CD4-positive, alpha-beta T cell treated with Interleukin-2 at 100 ng/mL for 4 hours (primary cell): Measurements from ENCODE around the gene SCYL1.

ENCODE experiments used
- DNase-seq: peaks from one replicate; pipeline ENCODE4 v3.0.0-alpha.2; 2020; ENCODE audit warnings: low spot score

The SCYL1 gene

DNA sequence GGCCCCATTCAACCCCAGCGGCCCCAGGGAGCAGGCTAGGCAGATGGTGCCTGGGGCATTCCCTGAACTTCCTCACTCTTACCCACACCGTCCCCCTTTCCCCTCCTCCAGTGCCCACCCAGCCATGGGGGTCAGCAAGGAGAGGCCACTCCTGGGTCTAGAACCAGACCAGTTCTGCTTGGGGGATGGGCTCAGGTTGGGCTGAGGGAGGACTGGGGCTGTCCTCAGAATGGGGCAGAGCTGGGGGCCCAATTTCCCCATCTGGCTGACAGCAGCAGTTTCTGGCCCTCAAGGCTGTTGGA, 12.4 kb downstream of the SCYL1 start:
- no peak for DNase-seq

DNA sequence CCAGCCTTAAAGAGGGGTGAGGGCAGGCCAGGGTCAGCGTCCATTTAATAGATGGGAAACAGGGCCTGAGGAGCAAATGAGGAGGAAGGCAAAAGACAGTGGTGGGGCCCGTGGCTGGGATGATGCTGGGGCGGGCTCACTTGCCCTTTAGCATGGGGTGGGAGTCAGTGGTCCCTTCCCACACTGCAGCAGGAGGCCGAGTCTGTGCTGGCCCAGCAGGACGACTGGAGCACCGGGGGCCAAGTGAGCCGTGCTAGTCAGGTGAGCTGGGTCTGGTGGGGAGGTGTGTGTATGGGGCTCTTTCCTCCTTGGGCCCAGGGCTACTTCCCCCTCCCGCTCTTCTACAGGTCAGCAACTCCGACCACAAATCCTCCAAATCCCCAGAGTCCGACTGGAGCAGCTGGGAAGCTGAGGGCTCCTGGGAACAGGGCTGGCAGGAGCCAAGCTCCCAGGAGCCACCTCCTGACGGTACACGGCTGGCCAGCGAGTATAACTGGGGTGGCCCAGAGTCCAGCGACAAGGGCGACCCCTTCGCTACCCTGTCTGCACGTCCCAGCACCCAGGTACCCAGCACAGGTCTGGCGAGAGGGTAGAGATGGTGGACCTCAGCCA, 12.8 kb downstream of the SCYL1 start:
- DNase-seq, result no peak

DNA sequence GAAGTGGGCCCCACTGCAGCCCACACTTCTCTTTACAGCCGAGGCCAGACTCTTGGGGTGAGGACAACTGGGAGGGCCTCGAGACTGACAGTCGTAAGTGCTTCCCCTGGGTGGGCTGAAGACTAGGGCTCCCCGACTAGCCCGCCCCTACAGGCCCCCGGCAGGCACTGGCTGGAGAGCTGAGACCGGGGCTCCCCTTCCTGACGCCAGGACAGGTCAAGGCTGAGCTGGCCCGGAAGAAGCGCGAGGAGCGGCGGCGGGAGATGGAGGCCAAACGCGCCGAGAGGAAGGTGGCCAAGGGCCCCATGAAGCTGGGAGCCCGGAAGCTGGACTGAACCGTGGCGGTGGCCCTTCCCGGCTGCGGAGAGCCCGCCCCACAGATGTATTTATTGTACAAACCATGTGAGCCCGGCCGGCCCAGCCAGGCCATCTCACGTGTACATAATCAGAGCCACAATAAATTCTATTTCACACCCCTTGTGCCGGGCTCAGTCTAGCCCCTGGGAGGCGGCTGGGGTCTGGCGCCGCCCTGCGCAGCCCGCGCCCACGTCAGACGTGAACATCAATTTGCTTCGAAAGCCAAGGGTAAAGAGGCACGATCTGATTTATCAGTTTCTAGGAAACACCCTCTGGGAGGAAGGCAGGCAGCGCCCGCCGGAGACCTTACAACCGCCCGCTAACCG, 13.5 kb downstream of the SCYL1 start:
- DNase-seq, result no peak

DNA sequence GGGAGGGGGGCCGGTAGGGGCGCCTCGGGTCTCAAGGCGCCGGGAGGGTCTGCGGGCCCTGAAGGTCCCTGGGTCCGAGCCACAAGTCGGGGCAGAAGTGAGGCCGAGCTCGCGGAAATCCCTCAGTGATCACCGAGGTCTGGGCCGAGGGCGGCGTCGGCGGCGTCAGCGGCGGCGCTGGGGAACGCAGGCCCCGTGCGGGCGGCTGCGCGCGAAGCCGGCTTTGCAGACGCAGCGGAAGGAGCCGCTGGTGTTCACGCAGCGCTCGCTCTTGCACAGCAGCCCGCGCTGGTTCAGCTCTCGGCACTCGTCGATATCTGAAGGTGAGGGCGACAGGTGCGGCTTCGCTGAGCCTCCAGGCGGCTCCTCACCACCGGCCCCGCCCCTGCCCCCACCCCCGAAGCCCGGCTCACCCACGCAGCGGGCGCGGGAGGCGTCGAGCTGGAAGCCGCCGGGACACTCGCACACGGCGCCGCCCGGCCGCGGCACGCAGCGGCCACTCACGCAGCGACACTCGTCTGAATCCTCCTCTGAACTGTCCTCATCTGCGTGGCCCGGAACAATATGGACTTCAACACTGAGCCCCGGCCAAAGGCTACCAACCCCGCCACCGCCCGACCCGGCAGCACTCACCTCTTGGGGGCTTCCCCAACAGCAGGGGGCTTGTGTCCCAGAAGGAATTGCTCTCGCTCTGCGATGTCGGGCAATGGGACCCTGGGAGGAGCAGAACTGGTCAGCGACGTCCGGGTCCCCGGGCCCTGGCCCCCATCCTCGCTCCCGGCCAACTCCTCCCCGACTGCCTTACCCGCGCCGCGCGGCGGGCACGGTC, 14.2 kb downstream of the SCYL1 start:
- DNase-seq, result no peak

DNA sequence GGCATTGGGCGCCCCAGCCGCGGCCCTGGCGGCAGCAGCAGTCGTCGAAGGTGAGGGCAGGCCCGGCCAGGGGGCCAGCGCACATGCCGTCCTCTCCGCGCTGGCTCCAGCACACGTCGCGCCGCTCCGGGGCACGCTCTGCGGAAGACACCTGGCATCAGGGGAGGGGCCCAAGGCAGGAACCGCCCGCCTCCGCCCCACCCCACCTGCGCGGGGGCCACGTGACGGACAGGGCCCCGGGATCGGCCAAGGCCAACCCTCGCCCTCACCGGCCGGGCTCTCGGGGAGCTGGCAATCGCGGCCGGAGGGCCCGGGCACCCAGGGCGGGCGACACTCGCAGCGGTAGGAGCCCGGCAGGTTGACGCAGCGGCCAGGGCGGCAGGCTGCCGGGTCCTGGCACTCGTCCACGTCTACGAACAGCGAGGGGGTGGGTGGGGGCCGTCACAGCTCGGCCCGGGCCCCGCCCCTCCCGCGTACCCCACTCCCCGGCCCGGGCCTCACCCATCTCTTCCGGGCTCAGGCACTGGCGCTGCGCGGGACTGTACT, 14.9 kb downstream of the SCYL1 start:
- no peak for DNase-seq

DNA sequence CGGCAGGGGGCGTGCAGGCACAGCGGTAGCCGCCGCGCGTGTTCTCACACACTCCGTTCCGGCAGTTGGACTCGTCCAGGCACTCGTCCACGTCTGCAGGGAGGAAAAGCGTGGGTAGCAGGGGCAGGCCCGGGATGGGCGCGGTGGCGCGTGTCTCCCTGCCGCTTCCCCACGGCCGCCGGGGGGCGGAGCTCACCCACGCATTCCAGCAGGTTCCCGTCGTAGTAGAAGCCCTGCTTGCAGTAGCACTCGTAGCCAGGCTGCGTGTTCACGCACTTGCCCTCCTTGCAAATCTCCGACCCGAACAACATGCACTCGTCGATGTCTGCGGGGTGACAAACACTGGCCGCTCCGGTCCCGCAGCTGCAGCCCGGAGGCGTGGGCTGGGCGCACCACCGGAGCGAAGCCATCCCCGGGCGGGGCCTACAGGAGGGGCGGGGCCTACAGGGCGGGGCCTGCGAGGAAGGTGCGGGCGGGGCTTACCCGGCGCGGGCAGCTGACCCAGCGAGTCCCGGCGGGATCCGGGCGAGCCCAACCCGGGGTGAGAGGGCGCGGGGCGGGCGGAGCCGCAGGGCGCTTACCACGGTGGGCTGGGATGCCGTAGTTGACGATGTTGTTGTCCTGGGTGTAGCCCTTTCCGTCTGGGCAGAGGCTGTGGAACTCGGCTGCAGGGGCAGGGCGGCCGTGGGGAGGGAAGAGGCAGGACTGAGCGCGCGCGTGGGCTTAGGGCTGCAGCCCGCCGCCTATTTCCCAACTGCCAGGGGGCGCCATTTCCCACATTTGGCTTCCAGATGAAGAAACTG, 15.6 kb downstream of the SCYL1 start:
- DNase-seq, result peak; percentile 91

DNA sequence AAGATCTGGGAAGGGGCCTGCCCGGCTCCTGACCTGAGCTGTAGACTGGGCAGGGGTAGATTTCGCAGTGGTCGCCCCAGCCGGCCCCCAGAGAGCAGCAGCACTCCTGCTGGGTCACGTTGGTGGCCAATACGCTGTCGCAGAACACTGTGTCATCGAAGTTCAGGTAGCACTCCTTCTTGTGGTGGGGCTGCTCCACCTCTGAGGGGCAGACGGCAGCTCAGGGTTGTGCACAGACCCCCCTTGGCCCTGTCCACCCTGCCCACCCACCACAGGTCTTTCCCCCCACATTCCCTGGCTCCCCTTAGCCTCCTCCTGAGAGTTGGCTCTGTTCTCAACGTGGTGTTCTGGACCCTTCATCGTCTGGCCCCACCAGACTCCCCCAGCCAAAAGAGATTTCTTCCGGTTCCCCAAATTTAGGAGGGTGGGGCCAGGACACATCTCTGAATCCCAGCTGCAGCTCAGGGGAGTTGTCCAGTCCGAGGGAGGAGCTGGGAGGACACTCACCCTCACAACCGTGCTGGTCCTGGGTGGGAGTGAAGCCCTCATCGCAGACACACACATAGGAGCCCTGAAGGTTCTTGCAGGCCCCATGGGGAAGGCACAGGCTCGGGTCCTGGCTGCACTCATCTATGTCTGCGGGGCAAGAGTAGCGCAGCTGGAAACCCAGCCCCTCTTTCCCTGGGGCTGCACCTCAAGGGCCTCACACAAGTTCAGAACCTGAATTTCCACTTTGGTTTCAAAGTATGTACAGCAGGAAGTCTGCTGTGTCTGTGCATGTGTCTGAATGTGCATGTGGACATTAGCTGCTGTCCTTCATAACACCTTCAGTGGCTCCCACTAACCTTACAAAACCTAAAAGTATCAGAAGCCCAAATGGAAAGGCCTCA, 16.5 kb downstream of the SCYL1 start:
- DNase-seq, result no peak

DNA sequence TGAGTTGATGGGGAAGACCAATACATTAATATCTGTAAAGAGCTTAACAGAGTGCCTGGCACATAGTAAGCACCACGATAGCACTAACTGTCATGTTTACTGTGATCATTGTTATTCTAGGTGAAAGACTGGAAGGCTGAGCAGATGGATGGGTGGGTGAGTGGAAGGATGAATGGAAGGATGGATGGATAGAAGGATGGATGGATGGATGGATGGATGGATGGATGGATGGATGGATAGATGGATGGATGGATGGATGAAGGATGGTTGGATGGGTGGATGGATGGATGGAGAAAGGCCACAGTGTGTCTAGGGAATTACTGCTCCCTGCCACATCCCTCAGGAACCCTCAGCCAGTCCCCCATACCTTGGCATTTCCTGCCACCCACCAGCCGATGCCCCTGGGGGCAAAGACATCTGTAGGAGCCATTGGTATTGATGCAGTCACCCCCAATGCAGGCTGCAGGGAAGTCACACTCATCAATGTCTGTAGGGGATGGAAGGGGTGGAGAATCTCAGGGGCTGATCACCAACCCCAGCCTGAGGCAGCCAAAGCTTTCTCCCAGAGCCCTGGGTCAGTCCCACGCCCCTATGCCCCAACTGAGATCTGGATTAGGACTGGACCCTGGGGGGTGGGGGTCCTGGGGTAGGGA, 18.0 kb downstream of the SCYL1 start:
- DNase-seq, result no peak

DNA sequence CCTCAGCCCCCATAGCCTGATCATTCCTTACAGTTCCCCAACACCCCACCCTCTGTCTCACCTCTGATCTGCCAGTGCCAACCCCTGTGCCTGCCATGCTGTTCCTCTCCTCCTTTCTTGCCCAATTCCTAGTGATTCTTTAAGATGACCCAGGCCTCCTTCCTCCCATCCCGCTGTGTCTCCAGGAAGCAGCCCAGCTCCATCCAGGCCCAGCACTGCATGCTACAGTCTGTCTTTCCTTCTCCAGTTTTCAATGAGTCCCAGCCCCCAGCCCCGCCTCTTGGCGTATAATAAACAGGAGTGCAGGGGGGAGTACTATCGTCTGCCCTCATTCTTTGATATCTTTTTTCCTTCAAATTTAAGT, 21.0 kb downstream of the SCYL1 start:
- no peak for DNase-seq

DNA sequence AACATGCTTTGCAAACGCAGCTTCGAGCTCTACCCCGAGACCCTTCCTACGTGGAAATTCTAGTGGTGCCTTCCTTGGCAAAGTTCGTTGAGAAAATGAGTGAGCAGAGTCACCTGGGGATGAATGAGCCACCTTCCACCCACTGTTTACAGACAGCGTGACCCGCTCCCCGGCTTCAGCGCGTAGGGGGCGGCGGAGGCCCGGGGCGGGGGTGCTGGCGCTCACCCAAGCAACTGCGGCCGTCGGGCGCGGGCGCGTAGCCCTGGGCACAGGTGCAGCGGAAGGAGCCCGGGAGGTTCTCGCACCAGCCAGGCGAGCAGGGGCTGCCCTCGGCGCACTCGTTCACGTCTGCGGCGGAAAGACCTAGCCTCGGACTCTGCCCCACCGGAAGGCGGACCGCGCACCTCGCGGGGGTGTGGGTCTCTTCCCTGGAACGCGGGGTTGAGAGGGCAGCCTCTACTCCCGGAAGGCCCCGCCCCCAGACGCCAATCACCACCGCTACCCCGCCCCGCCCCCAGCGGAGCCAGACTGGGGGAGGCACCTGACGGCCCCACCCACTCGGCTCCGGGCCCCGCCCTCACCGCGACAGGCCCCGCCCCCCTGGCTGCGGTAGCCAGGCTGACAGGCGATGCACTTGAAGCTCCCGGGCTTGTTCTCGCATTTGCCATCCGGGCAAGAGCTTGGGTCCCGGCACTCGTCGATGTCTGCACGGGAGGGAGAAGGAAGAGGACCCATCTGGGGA, 21.5 kb downstream of the SCYL1 start:
- peak; percentile 98 for DNase-seq

DNA sequence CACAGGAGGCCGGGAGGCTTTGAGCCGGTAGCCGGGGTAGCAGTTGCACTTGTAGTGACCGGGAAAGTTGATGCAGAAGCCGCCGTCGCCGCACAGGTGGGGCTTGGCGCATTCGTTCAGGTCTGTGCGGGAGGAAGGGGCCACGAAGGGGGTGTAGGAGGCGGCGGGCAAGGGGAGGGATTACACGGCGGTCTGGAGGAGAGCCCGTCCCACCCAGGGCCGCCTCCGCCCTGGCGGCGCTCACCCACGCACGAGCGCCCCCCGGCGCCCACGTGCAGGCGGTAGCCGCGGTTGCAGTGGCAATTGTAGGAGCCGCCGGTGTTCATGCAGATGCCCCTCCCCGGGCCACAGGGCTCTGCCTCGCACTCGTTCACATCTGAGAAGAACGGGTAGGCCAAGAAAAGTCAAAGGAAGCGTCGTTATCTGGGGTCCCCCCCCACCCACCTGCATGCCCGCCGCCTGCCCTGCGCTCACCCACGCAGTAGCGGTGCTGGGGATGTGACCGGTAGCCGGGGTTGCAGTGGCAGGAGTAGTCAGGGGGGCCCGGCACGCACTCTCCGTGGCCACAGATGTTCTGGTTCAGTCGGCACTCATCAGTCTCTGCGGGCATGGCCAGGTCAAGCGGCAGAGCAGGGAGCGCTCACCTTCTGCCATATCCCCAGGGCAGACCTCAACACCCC, 22.7 kb downstream of the SCYL1 start:
- DNase-seq, result peak; percentile 47

DNA sequence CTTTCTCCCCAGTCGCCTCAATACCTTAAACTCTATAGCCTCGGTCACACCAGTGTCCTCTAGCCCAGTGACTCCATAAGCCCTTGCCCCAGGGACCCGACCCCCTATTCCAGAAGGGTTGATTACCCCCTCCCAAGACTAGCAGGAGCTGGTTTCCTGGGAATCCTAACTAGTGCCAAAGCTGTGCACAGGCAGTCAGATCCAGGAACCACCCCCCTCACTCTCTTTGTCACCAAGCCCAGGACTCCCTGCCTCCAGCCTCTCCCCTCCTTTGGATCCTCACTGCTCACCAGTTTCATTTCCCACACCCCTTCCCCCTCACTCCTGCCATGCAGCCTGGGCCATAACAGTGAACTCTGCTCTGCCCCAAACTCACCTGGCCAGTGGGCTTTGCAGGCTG, 23.5 kb downstream of the SCYL1 start:
- DNase-seq, result no peak

DNA sequence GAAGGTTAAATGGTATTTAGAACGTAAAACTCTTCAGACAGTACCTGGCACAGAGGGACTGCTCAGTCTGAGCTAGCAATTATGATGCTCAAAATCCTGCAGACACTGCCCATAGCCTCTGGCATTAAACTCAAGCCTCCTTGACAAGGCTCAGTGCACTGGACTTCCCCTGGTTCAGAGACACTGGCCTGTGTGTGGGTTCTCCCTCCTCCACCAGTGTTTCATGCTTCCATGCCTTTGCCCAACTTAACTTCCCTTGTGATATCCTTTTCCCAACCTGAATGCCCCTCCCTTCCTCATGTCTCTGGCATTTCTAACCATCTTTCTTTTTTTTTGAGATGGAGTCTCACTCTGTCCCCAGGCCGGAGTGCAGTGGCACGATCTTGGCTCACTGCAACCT, 24.2 kb downstream of the SCYL1 start:
- DNase-seq, result no peak

DNA sequence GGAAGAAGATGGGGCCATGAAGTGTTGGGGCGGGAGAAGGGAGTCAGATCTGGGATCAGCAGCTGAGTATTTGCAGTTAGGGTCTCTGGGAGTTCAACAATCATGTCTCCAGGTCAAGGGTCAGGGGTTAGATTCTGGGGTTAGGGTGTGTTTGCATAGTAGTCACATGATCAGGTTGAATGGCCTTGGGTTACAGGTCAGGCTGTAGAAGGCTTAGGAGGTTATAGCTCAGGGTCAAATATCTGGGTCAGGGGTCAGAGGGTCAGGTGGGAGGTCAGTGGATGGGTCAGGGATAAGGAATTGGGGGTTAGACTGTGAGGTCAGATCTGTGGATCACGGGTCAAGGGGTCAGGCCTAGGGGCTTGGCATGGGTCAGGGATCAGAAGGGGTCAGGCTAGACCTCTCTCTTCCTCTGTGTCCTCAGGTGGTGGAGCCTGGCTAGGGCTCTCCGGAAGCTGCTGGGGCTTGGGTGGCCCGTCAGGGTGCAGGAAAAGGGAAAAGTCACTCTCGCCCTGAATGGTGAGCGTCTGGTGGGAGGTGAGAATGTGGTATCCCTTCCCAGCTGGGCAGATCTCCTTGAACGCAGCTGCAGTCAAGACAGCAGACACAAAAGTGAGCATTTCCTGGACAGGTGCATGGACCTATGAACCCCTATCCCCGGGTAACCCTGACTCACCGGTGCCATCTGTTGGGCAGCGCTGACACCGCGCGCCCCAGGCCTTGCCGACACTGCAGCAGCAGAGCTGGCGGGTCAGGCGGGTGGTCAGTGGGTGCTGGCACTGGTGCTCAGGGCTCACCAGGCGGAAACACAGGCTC, 26.9 kb downstream of the SCYL1 start:
- DNase-seq, result peak; percentile 66

DNA sequence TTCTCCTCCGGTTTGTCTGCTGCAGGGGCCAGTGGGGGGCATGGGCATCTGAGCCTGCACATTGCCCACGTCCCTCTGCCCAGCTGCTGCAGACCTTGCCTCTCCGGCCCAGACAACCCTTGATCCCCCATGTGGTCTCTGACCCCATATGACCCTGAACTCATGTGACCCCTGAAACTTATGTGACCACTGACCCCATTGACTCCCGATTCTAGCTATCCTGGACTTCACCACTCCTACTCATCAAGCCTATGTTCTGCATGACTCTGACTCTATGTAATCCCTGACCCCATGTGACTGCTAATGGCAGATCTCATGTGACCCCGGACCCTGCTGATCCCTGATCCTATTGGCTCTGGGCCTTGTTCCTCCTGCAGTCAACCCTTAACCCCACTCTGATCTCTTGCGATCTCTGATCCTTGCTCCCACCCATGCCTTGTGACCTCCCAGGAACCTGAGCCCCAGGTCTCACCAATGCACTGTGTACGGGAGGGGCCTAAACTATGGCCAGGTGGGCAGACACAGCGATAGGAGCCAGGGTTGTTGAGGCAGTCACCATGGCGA, 27.6 kb downstream of the SCYL1 start:
- DNase-seq, result no peak

DNA sequence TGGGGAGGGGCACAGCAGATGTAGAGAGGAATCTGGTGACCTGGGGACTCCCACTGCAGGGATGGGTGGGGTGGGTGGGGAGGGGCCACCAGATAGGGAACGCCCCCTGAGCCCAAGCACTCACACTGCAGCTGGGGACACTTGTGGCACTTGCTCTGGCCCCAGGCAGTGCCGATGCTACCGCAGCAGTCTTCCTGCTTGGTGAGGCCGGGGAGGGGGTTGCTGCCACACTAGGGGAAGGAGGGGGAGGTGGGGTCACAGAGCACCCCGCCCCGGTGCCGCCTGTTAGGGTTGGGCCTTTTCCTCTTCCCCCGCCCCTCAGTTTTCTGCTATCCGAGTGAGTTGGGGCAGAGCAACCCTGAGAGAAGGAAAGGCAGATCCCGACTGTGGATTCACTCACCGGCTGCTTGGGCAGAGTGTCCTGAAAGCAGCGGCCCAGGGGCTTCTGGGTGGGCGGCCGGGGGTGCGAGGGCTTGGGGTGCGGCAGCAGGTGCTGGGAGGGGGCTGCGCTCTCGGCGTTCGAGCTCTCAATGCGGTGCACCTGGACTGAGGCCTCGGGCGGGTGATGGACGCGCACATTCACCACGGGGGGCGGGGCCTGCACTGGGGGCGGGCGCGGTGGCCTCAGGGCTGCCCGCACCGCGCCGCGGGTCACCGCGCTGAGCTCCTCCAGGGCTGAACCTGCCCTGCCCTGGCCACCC, 28.6 kb downstream of the SCYL1 start:
- peak; percentile 81 for DNase-seq

DNA sequence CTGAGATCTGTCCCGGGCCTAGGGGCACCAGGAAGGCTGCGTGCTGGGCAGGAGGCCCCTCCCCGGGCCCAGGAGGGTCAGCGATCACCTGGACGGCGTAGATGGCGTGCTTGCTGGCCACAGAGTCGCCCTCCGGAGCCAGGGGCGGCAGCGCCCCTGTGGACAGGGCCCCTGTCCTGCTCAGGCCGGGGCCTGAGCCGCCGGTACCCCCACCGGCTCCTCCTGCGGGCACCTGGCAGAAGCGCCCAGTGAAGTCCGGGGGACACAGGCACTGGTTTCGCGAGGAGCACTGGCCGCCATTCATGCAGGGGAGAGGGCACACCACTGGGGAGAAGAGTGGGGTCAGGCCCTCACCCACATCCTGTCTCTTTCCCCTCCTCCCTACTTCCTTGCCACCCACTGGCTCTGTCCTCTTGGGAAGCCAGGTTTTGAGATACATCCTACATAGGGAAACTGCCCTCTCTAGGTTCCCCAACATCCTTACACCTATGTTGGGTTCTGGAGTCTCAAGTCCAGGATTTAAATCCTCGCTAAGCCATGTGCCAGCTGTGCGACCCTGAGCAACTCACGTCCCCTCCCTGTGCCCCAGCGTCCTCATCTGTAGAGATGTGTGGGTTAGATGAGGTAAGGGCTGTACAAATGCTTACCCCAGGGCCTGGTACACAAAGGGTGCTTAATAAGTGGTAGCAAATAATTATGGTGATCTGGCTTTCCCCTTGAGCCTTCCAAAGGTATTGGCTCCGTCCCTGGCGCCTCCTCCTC, 29.4 kb downstream of the SCYL1 start:
- DNase-seq, result no peak
